GM19238 (cell line): ENCODE results near the gene STX8.
"Not testable (repeated sequence)": the region's sequence is repeated elsewhere in the genome, so short reads cannot be mapped to it uniquely, and the experiment has no call there.

Source experiments
- DNase-seq: peaks from one replicate; pipeline ENCODE4 v3.0.0; 2011; ENCODE audit warnings: low spot score; ENCODE audit not compliant: insufficient read length

Gene STX8

DNA sequence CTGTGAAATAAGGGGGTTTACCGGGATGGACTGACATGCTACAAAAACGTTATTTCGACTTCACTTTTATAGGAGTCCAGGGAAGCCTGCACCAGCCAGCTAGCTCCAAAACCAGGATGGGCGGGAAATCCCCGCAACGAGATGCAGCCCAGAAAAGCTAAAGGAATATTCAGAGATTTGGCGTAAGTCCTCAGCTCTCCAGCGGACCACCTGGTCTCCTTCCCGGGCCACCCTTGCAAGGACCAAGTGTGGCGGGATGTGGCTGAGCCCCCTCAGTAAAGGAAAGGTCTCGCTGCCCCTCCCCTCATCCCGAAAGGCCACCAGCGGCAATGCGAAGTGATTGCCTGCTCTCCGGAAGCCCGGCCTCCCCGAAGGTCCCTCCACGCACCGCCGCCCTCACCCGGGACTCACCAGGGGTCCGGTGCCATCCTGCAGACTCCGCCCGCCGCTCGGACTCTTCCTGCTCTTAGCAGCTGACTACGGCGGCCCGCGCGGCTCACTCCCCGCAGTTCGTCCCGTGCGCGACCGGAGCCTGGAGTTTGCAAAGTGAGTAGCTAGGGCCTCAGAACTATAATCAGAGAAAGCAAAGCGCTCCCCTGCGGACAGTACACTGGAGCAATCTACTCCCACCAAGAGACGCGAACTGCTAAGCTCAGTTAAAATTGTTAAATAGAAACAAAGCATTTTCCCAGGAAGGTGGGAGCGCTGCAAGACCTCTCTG is at the start of gene STX8:
TSS of gene STX8 (minus strand) at position 440 of the 721 bp plus-strand sequence. CDS start at position 428, 12 bp downstream.
- DNase-seq = peak; percentile 72

DNA sequence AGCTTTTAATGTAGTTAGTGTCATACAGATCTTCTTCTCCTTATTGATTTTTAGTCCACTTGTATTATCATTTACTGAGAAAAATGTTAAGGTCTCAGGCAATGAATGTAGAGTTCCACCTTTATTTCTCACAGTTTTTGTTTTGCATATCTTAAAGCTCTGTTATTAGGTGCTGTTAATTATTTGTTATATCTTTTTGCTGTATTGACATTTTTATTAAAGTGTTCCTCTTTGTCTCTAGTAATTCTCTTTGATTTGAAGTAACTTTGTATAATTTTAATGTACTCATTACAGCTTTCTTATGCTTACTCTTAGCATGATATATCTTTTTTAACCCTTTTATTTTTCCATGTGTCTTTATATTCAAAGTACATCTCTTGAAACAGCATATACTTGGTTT is 47.3 kb upstream of the STX8 start:
- no peak for DNase-seq

GRCh38 chr17:9615486-9615885 is 39.9 kb upstream of the STX8 start:
- no peak for DNase-seq

- DNase-seq = no peak
Observed at GRCh38 chr17:9612006-9612405, 36.4 kb upstream of the STX8 start.

DNA sequence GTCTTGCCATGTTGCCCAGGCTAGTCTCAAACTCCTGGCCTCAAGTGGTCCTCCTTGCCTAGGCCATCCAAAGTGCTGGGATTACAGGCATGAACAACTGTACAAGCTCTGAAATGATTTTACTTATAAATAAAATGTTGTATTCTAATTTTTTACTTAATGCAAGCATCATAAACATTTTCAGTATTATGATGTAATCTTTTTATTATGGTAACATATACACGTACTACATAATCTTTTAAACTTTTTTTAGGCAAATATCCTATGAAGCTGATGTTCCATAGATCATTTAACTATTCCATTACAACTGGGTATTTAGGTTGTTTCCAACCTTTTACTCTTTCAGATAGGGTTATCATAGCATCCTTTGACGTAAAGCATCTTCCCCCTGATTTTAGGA is 35.9 kb upstream of the STX8 start:
- DNase-seq = no peak

DNA sequence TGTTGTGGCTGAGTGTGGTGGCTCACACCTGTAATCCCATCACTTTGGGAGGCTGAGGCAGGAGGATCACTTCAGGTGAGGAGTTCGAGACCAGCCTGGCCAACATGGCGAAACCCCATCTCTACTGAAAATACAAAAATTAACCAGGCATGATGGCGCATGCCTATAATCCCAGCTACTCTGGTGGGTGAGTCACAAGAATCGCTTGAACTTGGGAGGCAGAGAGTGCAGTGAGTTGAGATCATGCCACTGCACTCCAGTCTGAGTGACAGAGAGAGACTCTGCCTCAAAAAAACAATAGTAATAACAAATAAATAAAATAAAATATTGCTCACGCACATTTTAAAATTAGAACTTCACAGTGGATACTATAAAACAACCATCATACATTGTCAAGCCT is 31.4 kb upstream of the STX8 start:
- DNase-seq = not testable (repeated sequence)

GRCh38 chr17:9606453-9606852 is 30.8 kb upstream of the STX8 start:
- no peak for DNase-seq

DNA sequence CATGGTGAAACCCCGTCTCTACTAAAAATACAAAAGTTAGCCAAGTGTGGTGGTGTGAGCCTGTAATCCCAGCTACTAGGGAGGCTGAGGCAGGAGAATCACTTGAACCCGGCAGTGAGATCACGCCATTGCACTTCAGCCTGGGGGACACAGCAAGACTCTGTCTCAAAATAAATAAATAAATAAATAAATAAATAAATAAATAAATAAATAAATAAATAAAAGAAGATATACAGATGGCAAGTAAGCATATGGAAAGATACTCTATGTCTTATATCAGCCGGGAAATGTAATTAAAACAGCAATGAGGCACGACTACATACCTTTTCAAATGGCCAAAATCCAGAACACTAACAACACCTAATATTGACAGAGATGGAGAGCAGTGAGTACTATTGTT is 29.0 kb upstream of the STX8 start:
- not testable (repeated sequence) for DNase-seq

- DNase-seq = no peak
Observed at GRCh38 chr17:9598661-9599060, 23.0 kb upstream of the STX8 start.

- DNase-seq = not testable (repeated sequence)
Observed at GRCh38 chr17:9597638-9598037, 22.0 kb upstream of the STX8 start.

DNA sequence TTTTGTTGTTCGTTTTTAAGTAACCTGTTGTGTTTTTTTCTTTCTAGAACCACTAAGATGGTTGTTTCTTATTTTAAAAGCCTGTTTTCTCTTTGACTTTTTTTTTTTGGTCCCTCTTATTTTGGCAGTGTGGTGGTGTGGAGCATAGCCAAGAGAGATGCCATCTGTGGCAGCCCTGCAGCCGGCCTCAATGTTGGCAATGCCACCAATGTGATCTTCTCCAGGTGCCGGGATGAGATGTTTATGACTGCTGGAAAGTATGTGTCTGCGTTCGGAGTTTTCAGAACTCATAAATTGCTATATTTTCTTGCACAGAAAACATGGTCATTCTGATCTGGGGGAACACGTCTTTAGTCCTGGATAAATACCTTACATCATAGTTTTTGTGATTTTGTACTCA is 18.4 kb upstream of the STX8 start:
- no peak for DNase-seq

DNA sequence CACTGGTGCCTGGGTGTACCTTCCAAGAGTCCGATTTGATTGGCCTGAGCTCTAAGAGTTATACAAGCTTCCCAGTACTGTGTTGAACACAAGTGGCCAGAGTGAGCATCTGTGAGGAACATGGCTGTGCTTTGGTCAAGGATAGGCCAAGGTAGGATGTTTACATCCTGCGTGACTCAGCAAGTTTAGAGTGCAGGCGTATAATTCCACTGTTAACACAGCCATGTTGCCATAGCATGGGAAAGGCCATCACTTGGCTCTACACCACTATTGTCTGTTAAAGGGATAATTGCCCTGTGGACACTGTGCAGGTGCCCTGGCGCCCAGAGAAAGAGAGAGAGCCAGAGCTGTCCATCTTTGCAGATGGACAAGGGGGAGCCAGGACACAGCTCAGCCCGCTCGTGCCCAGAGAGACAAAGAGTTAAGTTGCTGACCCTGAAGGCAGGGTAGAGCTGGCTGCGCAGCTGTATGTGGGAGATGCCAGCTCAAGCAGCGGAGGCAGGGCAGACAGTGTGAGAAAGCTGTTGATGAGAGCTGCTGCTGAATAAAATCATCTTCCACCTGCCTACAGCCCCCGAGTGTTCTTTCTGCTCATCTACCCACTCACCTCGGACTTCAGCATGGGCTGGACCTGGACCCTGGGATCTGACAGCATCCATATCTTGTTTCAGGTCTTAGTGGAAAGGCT is 12.5 kb upstream of the STX8 start:
- no peak for DNase-seq

GRCh38 chr17:9577373-9577709 is 1.7 kb upstream of the STX8 start:
- DNase-seq = no peak

DNA sequence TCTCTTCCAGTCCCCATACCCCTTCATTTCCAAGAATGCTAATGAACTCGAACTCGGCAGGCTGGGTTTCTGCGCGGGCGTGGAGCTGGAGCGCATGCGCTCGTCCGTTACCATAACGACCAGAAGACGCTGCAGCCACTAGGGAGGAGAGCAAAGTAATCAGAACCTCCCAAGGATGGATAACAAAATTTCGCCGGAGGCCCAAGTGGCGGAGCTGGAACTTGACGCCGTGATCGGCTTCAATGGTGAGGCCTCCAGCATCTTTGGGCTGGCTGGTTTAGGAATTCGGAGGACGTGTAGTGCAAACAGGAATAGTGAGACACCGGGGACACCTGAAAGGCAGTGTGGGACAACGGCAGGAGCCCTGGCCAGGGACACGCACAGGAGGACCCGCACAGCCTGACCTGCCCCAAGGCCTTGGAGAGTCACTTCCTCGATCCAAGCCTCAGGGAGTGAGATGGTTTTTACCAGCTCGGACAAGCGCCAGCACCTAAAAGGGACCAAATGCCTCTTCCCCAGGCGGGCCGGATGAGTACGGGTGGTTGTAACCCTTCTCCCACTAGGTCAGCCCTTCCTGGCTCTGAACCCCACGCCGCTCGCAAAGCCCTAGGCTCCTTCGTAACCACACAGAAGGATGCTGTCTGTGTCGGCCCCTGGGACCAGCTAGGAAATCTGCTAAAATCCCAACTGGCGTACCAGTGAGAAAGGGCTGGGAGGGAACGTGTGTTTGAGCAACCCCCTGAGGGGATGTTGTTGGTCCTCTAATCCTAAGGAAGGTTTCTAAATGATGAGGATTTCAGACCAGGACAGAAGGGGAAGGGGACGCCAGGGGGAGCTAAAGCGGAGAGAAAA is 1.1 kb upstream of the STX8 start, which contains the start of gene CFAP52:
TSS of gene CFAP52 (plus strand) at position 122 of the 852 bp plus-strand sequence. CDS start at position 176, 54 bp downstream.
- peak; percentile 64 for DNase-seq

GRCh38 chr17:9571201-9571600 is 4.4 kb downstream of the STX8 start:
- DNase-seq = no peak

DNA sequence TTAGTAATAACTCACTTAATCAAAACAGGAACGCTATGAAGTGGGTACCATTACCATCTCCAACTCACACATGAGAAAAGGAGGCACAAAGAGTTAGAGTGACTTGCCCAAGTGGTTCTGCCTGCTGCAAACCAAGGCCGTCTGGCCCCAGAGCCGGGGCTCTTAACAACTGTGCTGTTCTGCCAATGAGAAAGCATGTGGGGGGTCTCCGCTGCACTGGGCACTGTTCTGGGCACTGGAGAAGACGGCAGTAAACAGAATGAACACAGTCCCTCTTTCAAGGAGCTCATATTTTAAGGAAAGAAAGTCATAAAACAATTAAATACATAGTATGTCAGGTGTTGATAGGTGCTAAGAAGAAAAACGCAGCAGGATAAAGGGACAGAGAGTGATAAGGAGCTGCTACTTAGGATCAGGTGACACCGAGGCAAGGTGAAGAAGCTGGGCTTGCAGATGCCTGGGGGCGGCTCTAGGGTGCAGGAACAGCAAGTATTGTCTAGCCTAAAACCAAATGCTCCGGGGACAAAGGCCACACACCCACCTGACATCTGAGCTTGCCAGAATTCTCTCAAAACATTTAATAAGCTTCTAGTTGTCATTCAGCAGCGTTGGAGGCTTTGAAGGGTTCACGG is 6.5 kb downstream of the STX8 start:
- no peak for DNase-seq

GRCh38 chr17:9568004-9568403 is 7.6 kb downstream of the STX8 start:
- DNase-seq = no peak

GRCh38 chr17:9566739-9567138 is 8.9 kb downstream of the STX8 start:
- not testable (repeated sequence) for DNase-seq

GRCh38 chr17:9566067-9566466 is 9.6 kb downstream of the STX8 start:
- DNase-seq = no peak

- DNase-seq = no peak
Observed at GRCh38 chr17:9564104-9564503, 11.5 kb downstream of the STX8 start.

- DNase-seq = no peak
Observed at GRCh38 chr17:9557857-9558256, 17.8 kb downstream of the STX8 start.
